Endothelial cell of umbilical vein (primary cell): Measurements from ENCODE around the gene DRC1.

Source experiments
- EZH2 ChIP-seq: IDR thresholded peaks from 2 replicates; pipeline ENCODE4 v1.6.1; 2012; ENCODE audit warnings: borderline replicate concordance, low read depth, mild to moderate bottlenecking, moderate library complexity, low read length, inconsistent platforms; ENCODE audit not compliant: severe bottlenecking
- FOS ChIP-seq: IDR thresholded peaks from 2 replicates; pipeline ENCODE4 v1.6.1; 2011; ENCODE audit warnings: mild to moderate bottlenecking, low read length, moderate library complexity, borderline replicate concordance; ENCODE audit not compliant: insufficient read depth
- JUN ChIP-seq: IDR thresholded peaks from 2 replicates; pipeline ENCODE4 v1.6.1; 2011; ENCODE audit warnings: borderline replicate concordance, low read depth; ENCODE audit not compliant: insufficient read length, insufficient read depth
- MAX ChIP-seq: IDR thresholded peaks from 2 replicates; pipeline ENCODE4 v1.6.1; 2011; ENCODE audit not compliant: insufficient read depth, insufficient read length
- POLR2A ChIP-seq: IDR thresholded peaks from 2 replicates; pipeline ENCODE4 v1.6.1; 2012; ENCODE audit warnings: low read depth, mild to moderate bottlenecking, control low read depth, low read length
- POLR2AphosphoS5 ChIP-seq: IDR thresholded peaks from 2 replicates; pipeline ENCODE4 v1.6.1; 2012; ENCODE audit warnings: low read depth, mild to moderate bottlenecking, control low read depth, low read length, moderate library complexity; ENCODE audit not compliant: insufficient read depth
- TF ChIP-seq, protein P1 (sequence below), 2 donors: IDR thresholded peaks; 1 replicate in 1 of 2; 2 replicates in 1 of 2; pipeline ENCODE4 v1.5.1; 2011; ENCODE audit warnings: low read length in 2 of 2, mild to moderate bottlenecking in 2 of 2, moderate library complexity in 2 of 2, control low read depth in 1 of 2, inconsistent platforms in 1 of 2, low read depth in 1 of 2; ENCODE audit not compliant: insufficient read depth in 1 of 2; ENCODE audit errors: extremely low read depth in 1 of 2

DNA sequence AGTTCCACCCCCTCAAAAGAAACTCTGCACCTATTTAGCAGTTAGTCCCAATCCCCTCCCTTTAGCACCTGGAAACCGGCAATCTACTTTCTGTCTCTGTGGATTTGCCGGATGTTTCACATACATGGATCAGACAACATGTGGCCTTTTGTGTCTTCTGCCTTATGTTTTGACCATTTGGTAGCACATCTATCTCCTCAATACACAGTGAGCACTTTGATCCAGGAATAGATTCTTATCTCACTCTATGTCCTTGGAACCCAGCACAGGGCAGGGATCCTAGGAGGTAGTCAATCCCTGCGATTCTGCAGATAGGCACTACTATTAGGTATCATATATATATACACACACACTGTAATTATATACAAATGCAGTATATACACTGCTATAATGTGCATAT, 80.0 kb downstream of the DRC1 start:
- TF ChIP-seq, protein P1, sequence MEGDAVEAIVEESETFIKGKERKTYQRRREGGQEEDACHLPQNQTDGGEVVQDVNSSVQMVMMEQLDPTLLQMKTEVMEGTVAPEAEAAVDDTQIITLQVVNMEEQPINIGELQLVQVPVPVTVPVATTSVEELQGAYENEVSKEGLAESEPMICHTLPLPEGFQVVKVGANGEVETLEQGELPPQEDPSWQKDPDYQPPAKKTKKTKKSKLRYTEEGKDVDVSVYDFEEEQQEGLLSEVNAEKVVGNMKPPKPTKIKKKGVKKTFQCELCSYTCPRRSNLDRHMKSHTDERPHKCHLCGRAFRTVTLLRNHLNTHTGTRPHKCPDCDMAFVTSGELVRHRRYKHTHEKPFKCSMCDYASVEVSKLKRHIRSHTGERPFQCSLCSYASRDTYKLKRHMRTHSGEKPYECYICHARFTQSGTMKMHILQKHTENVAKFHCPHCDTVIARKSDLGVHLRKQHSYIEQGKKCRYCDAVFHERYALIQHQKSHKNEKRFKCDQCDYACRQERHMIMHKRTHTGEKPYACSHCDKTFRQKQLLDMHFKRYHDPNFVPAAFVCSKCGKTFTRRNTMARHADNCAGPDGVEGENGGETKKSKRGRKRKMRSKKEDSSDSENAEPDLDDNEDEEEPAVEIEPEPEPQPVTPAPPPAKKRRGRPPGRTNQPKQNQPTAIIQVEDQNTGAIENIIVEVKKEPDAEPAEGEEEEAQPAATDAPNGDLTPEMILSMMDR (IDR thresholded peaks at IDR 0.05; ENCODE audit: extremely low read depth in 1 of 2, insufficient read depth in 1 of 2, low read depth in 1 of 2, low read length in 2 of 2): no peak
- TF ChIP-seq JUN (no peak), POLR2A (no peak), EZH2 (no peak), MAX (no peak), POLR2AphosphoS5 (no peak), FOS (no peak)
